Right kidney (tissue), 9 donors: ENCODE data around the gene LSM10.

Experiments used
- DNase-seq: peaks from one replicate; pipeline ENCODE4 v3.0.0-alpha.2; 2016
- long read RNA-seq, 8 donors: transcript quantifications; one replicate each; lab custom pipeline, GENCODE V29; 2026

Gene LSM10
- long read RNA-seq, donor 1, transcript LSM10-201 (2 exons, 850 nt) = major isoform, 26 of 26 reads
- long read RNA-seq, donor 1, partial matches to known transcripts = 0 of 26 reads
- long read RNA-seq, donor 1, other reads (novel, unspliced or antisense) = 0 of 26 reads
- long read RNA-seq, donor 2, transcript LSM10-201 (2 exons, 850 nt) = major isoform, 17 of 17 reads
- long read RNA-seq, donor 2, partial matches to known transcripts = 0 of 17 reads
- long read RNA-seq, donor 2, other reads (novel, unspliced or antisense) = 0 of 17 reads
- long read RNA-seq, donor 3, transcript LSM10-201 (2 exons, 850 nt) = major isoform, 9 of 10 reads
- long read RNA-seq, donor 3, partial matches to known transcripts = 0 of 10 reads
- long read RNA-seq, donor 3, other reads (novel, unspliced or antisense) = 0 of 10 reads
- long read RNA-seq, donor 4, transcript LSM10-201 (2 exons, 850 nt) = major isoform, 13 of 13 reads
- long read RNA-seq, donor 4, partial matches to known transcripts = 0 of 13 reads
- long read RNA-seq, donor 4, other reads (novel, unspliced or antisense) = 0 of 13 reads
- long read RNA-seq, donor 5, transcript LSM10-201 (2 exons, 850 nt) = major isoform, 21 of 21 reads
- long read RNA-seq, donor 5, partial matches to known transcripts = 0 of 21 reads
- long read RNA-seq, donor 5, other reads (novel, unspliced or antisense) = 0 of 21 reads
- long read RNA-seq, donor 6, transcript LSM10-201 (2 exons, 850 nt) = major isoform, 22 of 22 reads
- long read RNA-seq, donor 6, partial matches to known transcripts = 0 of 22 reads
- long read RNA-seq, donor 6, other reads (novel, unspliced or antisense) = 0 of 22 reads
- long read RNA-seq, donor 7, transcript LSM10-201 (2 exons, 850 nt) = major isoform, 25 of 26 reads
- long read RNA-seq, donor 7, partial matches to known transcripts = 0 of 26 reads
- long read RNA-seq, donor 7, other reads (novel, unspliced or antisense) = 0 of 26 reads
- long read RNA-seq, donor 8, transcript LSM10-201 (2 exons, 850 nt) = major isoform, 20 of 20 reads
- long read RNA-seq, donor 8, partial matches to known transcripts = 0 of 20 reads
- long read RNA-seq, donor 8, other reads (novel, unspliced or antisense) = 0 of 20 reads

GRCh38 chr1:36397378-36398230 lies at the start of gene LSM10:
LSM10 (minus strand) TSS chr1:36397908; CDS start chr1:36394129, 3,779 bp downstream.
- DNase-seq = peak; percentile 89

- no peak for DNase-seq
Measured at GRCh38 chr1:36447450-36447849, 49.7 kb upstream of the LSM10 start.

DNA sequence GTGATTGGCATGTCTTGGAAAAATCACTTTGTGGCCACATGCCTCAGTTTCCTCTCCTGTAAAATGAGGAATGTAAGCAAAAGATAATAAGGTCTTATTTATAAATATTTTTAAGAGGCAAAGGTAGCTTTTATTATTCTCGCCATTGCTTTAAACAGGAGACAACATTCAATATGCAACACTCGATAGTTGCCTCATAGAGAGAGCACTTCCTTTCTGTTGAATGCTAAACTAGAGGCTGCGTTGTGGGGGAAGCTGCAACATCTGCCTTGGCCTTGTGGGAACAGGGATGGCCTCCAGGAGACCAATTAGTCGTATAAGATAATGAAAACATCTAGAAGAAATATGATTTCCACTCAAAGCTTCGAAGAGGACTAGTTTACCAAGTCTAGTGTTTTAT lies 49.0 kb upstream of the LSM10 start:
- no peak for DNase-seq

DNA sequence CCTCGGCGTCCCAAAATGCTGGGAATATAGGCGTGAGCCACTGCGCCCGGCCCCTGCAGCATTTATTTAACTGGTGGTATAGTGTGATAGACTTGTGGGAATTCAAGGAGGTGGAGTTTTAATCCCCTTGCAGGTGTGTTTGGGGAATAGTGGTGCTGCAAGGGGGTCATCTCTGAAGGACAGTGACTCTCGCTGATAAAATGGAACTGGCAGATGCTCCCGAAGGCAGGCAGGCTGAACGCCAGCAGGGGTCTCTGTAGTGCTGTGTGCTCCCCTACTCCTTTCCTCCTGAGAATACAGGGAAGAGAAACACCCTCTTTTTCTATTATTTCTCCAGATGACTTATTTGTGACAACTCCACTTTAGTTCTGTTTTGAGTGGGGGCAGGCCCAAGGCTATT lies 48.6 kb upstream of the LSM10 start:
- no peak for DNase-seq

DNA sequence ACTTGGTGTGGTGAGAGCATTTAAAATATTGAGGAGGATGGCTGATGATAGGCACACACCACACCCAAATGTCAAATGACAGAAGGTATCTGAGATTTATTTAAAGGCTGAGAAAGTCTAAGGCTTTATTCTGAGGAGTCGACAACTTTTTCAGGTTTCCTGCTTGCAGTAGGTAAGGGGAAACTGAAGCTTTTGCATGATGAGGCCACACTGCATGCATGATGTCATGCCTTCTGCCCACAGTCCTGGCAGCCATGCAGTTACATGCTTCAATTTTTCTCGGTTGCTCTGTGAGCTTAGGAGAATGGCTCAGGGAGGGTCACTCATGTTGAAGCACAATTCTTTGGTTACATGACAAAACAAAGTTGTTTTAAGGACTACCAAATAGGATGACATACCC lies 45.6 kb upstream of the LSM10 start:
- DNase-seq = no peak

DNA sequence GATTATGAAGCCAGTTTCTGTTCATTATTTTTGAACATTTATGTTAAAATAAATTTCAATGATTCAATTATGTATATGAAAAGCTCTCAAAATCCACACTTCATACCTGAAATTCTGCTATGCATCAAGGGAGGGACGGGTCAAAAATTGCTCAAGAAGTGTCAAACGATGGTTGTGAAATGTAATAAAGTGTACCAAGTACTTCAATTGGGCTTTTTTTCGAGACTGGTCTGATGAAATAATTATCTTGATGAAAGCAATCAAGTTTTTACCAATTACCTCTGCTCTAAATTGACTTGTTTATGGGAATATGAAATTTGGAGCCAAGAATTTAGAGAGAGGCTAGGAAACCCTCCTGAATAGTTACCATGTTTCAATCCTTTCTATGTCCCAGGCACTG lies 44.6 kb upstream of the LSM10 start:
- no peak for DNase-seq

GRCh38 chr1:36440646-36441045 lies 42.9 kb upstream of the LSM10 start:
- no peak for DNase-seq

- DNase-seq = no peak
Measured at GRCh38 chr1:36440044-36440443, 42.3 kb upstream of the LSM10 start.

DNA sequence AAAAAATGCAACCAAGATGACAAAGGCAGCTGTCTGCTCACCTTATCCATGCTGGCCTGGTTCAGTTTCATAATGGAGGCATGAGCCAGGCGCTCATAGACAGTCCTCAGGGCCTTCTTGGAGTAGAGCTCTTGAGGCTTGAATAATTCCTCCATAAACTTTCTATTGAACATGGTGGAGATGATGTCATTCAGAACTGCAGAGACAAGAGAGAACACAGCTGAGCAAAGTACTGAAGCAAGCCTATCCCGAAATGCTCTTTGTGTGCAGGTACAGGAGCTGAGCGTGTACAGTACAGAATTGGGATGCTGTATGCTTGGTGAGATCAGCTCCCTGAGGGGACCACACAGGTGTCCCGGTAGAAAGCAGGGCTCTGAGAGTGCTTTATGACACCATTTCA lies 41.0 kb upstream of the LSM10 start:
- no peak for DNase-seq

DNA sequence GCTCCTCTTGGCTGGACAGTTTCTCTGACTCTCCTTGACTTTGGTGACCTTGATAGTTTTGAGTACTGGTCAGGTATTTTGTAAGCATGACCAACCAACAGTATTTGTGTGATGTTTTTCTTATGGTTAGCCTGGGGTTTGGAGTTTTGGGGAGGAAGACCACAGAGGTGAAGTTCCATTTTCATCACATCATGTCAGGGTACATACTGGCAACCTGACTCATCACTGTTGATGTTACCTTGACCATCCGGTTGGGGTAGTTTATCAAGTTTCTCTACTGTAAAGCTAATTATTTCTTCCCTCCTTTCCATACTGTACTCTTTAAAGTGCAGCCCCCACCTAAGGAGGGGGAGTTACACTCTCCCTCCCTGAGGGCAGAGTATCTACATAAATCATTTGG lies 39.1 kb upstream of the LSM10 start:
- no peak for DNase-seq

DNA sequence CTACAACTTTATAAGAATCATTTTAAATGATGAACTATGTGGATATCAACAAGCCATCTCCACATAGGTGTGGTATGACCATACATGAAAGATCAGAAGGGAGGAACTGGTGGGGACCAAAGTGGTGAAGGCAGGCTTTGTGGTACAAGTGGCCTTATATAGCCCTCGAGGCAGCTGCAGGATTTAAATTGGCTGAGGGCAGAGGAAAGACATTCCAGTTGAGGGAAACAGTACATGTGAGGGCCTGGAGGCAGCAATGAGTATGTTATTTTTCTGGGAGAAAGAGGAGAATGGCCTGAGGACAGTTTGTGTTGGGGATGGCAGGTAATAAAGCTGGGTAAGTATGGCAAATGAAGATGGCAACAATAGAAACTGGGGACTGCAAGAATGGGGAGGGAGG lies 35.4 kb upstream of the LSM10 start:
- DNase-seq = no peak

GRCh38 chr1:36432616-36433015 lies 34.9 kb upstream of the LSM10 start:
- no peak for DNase-seq

DNA sequence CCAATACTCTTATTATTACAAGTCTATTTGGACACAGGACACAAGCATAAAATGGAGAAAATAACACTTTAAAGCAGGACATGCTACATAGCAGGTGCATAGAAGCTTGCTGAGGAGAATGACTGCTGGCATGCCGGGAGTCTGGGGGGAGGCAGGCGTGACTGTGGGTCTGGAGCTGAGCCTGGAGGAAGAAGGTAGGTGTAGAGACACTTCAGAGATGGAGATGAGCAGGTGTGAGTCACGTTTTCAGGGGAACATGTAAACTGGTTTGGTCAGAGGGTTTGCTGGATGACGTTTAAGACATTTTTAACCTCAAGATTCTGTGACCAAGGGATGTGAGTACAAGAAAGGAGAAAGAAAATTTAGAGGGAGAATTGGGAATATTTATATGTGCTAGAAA lies 28.1 kb upstream of the LSM10 start:
- DNase-seq = no peak

- DNase-seq = no peak
Measured at GRCh38 chr1:36421649-36422048, 23.9 kb upstream of the LSM10 start.

DNA sequence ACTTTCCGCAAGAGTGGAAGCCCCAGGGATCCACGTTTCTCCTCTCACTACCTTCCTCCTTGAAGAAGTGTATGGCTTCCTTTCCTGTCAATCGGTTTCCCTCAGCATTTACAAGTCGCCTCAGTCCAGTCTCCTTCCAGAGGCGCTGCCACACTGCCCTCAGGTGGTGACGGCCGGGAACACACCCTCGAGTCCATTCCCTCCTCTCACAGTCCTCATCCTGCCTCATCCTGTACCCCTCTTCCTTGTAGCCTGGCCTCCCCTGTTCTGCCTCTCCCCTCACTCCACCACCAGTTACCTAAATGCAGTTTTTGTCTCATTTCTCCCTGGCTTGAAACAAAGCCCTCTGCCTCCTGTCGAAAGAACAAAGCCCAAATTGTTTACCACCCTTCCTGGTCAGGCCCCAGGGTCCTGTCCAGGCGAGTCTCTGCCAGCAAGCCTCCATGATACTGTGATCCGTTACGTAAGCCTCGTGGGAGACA lies 23.2 kb upstream of the LSM10 start:
- DNase-seq = peak; percentile 46

DNA sequence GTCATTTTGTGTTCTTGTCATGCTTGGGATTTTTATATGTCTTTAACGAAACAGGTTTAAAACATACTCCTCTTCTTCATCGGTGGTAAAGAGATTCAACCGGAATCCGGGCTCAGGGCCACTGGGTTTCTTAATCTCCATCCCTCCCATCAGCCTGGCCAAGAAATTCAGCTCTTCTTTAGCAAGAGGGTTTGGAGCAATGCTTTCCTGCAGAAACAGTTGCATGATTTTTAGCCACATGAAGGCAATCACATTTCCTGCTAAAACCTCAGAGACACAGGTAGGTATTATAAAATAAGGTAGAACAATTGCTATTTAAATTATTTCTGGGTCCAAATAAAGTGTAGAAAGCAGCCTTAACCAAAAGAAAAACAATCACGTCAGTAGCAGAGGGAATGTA lies 22.7 kb upstream of the LSM10 start:
- DNase-seq = no peak

DNA sequence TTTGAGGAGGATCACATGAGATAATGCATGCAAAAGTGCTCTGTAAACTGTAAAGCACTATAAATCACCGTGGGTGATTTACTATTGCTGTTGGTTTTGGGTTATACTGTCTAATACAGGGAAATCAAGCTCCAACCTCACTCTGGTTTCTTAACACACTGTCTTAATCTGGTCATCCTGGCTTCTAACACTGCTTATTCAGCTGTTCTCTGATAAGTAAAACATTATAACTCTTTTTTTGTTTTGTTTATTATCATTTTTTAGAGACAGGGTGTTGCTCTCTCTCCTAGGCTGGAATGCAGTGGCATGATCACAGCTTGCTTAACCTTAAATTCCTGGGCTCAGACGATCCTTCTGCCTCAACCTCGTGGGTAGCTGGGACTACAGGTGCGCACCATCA lies 21.9 kb upstream of the LSM10 start:
- DNase-seq = no peak

DNA sequence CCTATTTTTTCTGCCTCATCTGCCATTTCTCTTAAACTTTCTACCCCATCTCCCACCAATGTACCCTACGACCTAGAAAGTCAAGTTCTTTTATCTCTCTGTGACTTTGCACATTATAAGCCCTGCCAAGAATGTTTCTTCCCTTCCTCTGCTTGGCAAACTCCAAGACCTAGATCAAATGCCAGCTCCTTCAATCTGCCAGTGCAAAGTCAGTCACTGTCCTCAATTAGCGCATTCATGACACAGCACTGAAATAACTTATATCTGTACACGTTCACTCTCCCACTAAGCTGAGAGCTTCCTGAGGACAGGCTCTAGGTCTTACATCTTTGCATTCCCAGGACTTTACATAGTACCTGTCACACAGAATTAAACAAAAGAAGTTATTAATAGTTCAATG lies 21.4 kb upstream of the LSM10 start:
- no peak for DNase-seq

- DNase-seq = no peak
Measured at GRCh38 chr1:36417931-36418330, 20.2 kb upstream of the LSM10 start.

DNA sequence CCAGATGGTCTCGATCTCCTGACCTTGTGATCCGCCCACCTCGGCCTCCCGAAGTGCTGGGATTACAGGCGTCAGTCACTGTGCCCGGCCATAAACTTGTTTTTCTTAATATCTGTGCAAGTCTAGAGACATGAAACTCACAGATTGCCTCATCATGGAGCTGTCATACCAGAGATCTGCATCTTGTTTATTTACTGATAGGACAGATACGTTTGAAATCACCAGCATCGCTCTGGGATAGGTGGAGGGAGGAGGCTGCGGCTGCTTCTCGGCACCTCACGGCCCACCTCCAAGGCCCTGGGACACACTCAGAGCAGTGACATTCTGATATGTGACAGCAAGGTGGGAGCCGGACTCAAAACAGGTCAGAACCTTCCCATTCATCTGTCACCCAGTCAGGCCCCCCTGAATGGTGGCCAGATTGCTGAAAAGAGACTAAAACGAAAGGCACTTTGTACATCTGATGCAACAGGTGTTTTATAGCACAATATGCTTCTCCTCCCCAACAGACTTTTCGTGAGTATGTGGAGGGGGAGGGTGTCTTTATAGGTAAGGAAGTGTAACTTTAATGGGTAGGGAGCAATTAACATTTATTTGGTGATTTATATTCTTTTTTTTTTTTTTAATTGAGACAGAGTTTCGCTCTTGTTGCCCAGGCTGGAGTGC lies 18.1 kb upstream of the LSM10 start:
- DNase-seq = no peak

- DNase-seq = no peak
Measured at GRCh38 chr1:36414384-36414783, 16.7 kb upstream of the LSM10 start.
